NCI-H1436 (cell line): ENCODE data around the gene ERCC6L.

ENCODE experiments used
- DNase-seq: peaks from one replicate; lab custom pipeline; 2025; lab: John Stamatoyannopoulos, UW

The ERCC6L gene

DNA sequence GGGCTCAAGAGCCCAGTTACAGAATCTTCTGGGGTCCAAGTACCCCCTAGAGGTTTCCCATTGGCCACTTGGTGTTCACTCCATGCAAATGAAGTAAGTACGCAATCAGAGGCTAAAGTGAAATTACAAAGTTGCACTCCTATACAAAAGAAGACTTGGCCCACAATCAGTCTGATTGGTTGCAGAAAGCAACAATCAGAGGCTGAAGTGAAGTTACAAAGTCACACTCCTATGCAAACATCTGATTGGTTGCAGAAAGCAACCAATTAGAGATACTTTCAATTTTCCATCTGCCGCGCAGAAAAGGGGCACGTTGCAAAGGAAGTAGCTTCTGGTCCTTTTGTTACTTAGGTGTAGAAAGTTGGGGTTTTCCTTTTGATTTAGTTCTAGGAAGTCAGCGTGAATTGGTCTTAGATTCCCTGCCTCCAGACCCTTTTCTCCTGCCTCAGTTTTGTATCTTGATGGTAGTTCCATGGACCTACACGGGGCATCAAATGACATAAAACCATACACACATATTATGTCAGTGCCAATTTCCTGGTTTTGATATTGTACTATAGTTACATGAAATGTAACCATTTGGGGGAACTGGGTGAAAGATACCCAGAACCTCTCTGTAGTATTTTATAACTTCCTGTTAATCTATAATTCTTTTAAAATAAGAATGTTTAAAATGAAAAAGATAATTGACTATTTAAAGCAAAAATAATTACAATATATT lies 69.7 kb downstream of the ERCC6L start:
- no peak for DNase-seq

- no peak for DNase-seq
Observed at GRCh38 chrX:72165551-72165950, 73.3 kb downstream of the ERCC6L start.

DNA sequence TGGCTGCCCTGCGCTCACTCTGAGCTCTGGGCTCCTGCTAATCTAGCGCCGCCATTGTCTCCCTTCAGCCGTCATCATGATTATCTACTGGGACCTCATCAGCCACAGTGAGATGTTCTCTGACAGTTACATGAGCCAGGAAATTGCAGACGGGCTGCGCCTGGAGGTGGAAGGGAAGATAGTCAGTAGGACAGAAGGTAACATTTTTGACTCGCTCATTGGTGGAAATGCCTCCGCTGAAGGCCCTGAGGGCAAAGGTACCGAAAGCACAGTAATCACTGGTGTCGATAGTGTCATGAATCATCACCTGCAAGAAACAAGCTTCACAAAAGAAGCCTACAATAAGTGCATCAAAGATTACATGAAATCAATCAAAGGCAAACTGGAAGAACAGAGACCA lies 79.1 kb downstream of the ERCC6L start:
- no peak for DNase-seq

DNA sequence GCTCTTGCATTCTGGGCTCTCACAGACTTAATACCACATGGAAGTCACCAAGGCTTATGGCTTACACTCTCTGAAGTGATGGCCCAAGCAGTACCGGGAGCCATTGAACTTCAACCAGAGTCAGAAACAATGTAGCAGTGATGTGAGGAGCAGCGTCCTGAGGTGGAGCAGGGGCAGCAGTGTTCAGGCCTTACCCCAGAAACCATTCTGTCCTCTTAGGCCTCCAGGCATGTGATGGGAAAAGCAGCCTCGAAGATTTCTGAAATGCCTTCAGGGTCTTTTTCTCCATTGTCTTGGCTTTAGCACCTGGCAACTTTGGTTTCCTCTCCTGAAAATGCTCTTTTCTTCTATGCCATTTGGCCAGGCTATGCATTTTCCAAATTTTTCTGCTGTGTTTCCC lies 80.1 kb downstream of the ERCC6L start:
- DNase-seq = no peak
